Esophagus muscularis mucosa (tissue), 4 donors: Measurements from ENCODE around the gene KRT73.

Experiments
- CTCF ChIP-seq, 3 experiments: fragments of 200-600 bp in 2 of 3; fragments of 450-650 bp in 1 of 3; sonication (generic) in 2 of 3; IDR thresholded peaks; one replicate each; pipeline ENCODE4 v1.5.1; 2017 to 2019; ENCODE audit warnings: antibody characterized with exemption in 3 of 3, mild to moderate bottlenecking in 2 of 3, moderate library complexity in 1 of 3
- EP300 ChIP-seq: sonication (generic); formaldehyde crosslinking; IDR thresholded peaks from one replicate; pipeline ENCODE4 v1.6.1; 2017; ENCODE audit warnings: antibody characterized with exemption
- POLR2A ChIP-seq: fragments of 450-650 bp; IDR thresholded peaks from one replicate; pipeline ENCODE4 v1.6.1; 2017; ENCODE audit warnings: antibody characterized with exemption, moderate library complexity, mild to moderate bottlenecking, low read depth
- POLR2AphosphoS5 ChIP-seq, 2 donors: sonication (generic); formaldehyde crosslinking; IDR thresholded peaks; one replicate each; pipeline ENCODE4 v1.6.1; 2017; ENCODE audit warnings: antibody characterized with exemption in 2 of 2

DNA sequence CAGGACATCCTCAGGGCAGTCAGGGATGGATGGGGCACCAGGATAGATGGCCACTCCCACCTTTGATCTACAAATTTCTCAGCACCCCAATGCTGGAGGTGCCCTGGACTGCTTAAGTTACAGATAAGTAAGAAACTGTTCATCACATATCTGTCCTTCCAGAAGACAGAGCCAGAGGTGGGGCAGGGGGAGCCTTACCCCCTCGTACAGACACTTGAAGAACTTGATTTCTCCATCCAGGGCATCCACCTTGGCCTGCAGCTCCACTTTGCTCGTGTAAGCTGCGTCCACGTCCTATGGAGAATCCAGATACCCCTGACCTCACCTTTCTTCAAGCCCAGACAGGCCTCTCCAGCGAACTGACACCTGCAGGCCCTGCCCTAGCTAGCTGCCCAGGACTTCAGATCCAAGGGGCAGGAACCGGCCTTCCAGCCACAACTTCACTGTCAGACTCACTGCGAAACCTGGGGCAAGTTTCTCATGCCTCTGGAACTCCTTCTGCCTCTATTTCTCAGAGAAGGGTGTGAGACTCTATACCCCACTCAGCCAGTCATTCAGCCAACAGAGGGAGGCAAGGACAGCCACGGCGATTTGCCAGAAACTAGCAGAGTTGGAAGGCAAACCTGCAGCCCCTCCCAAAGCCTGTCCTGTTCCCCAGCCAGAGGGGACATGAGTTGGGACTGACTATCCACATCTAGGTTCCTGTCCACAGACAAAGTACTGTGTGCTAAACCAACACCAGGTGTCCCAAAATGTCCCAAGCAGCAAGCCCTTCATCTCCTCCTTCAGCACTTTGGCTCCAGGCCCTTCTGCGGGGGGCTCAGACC lies 3.8 kb downstream of the KRT73 start:
- TF ChIP-seq POLR2A (no peak), CTCF (IDR thresholded peaks at IDR 0.05) (no peak), POLR2AphosphoS5 (IDR thresholded peaks at IDR 0.05) (no peak), EP300 (no peak)
